PC-9 (cell line): ENCODE measurements around the gene IGFBP5. TPM values are rescaled to one million over a fixed set of nuclear protein-coding genes. Genes with fewer than 3 reads are reported as not detected.

Source experiments
- BruUV-seq: library from RNA; stranded (reverse); fragments of 400-500 nt; replicated peaks from 2 replicates; lab custom pipeline; 2021; lab: Mats Ljungman, UMichigan
- CTCF ChIA-PET: fragments of 300-600 bp; sonication (Branson Sonifier 250); formaldehyde crosslinking; loops from one replicate; lab custom pipeline; 2022; ENCODE audit warnings: antibody characterized with exemption; lab: Charles Lee
- POLR2A ChIA-PET: fragments of 300-600 bp; sonication (Branson Sonifier 250); formaldehyde crosslinking; loops from one replicate; lab custom pipeline; 2022; ENCODE audit warnings: antibody characterized with exemption; ENCODE audit not compliant: unreplicated experiment; lab: Charles Lee
- DNase-seq, 2 experiments: peaks; one replicate each; pipeline versions ENCODE4 v3.0.0 to v3.0.0-alpha.2; 2015 to 2022; ENCODE audit warnings: mixed read lengths in 1 of 2
- H2AFZ ChIP-seq: fragments of 200-600 bp; sonication (generic); 2 replicates; pipeline ENCODE4 v1.8.1; 2017; ENCODE audit warnings: antibody characterized with exemption
- H3F3A ChIP-seq: fragments of 200-600 bp; sonication (generic); 2 replicates; pipeline ENCODE4 v1.8.1; 2017; ENCODE audit warnings: antibody characterized with exemption, mild to moderate bottlenecking, low read depth; ENCODE audit not compliant: insufficient read depth
- H3K27ac ChIP-seq: fragments of 200-600 bp; sonication (generic); 2 replicates; pipeline ENCODE4 v1.6.1; 2016; ENCODE audit warnings: mixed run types
- H3K27me3 ChIP-seq: fragments of 200-600 bp; sonication (generic); 2 replicates; pipeline ENCODE4 v1.6.1; 2016; ENCODE audit warnings: low read depth, mixed run types; ENCODE audit not compliant: insufficient read depth
- H3K36me3 ChIP-seq: fragments of 200-600 bp; sonication (generic); 2 replicates; pipeline ENCODE4 v1.6.1; 2016; ENCODE audit warnings: low read depth, mixed run types
- H3K4me1 ChIP-seq: fragments of 200-600 bp; sonication (generic); replicated peaks from 2 replicates; pipeline ENCODE4 v1.6.1; 2016; ENCODE audit warnings: mixed run types; ENCODE audit not compliant: insufficient read depth
- H3K4me2 ChIP-seq: fragments of 200-600 bp; sonication (generic); 2 replicates; pipeline ENCODE4 v1.6.1; 2017; ENCODE audit warnings: mixed run types
- H3K4me3 ChIP-seq: fragments of 200-600 bp; sonication (generic); 2 replicates; pipeline ENCODE4 v1.6.1; 2016; ENCODE audit warnings: mixed run types
- H3K79me2 ChIP-seq: fragments of 200-600 bp; sonication (generic); 2 replicates; pipeline ENCODE4 v1.6.1; 2017; ENCODE audit warnings: low read depth, mixed run types
- H3K9me2 ChIP-seq: fragments of 200-600 bp; sonication (generic); 2 replicates; pipeline ENCODE4 v1.8.1; 2017; ENCODE audit warnings: mild to moderate bottlenecking; ENCODE audit not compliant: insufficient read depth
- H3K9me3 ChIP-seq: fragments of 200-600 bp; sonication (generic); 2 replicates; pipeline ENCODE4 v1.8.1; 2016; ENCODE audit warnings: low read depth; ENCODE audit not compliant: insufficient read depth
- H4K20me1 ChIP-seq: fragments of 200-600 bp; sonication (generic); 2 replicates; pipeline ENCODE4 v1.8.1; 2017; ENCODE audit not compliant: insufficient read depth
- CTCF ChIP-seq: fragments of 200-600 bp; sonication (generic); conservative IDR thresholded peaks from 2 replicates; pipeline ENCODE4 v1.6.1; 2017; ENCODE audit warnings: mixed run types, antibody characterized with exemption, mild to moderate bottlenecking, moderate library complexity
- EZH2 ChIP-seq: fragments of 200-600 bp; sonication (generic); IDR thresholded peaks from 2 replicates; pipeline ENCODE4 v1.8.0; 2017; ENCODE audit warnings: antibody characterized with exemption, low read depth
- intact Hi-C: fragments of 100-400 bp; cut with micrococcal nuclease; formaldehyde crosslinking; loops from one replicate; pipeline ENCODE4 v1.10.0; 2022; ENCODE audit not compliant: unreplicated experiment
- total RNA-seq: library from RNA; stranded (reverse); gene quantifications from 2 replicates; pipeline ENCODE4 v1.2.3, GENCODE V29; 2021

The IGFBP5 gene
- total RNA-seq, 1 experiment from 2014 or later, result 5.5 TPM

GRCh38 chr2:216731465-216731864, 36.1 kb upstream of the IGFBP5 start:
- DNase-seq, result no peak
- POLR2A ChIA-PET, result no interaction called here
- H3K4me3 ChIP-seq, result no peak overlapping the region
- BruUV-seq, result no TSS peak
- H3K9me2 ChIP-seq, result no peaks in the 10 kb centered on the region; the same call in 1 of the 2 replicates
- H4K20me1 ChIP-seq, result no peaks in the 10 kb centered on the region
- intact Hi-C loops, result no loop called here
- H3K27me3 ChIP-seq, result peaks cover 6% of the 10 kb centered on the region; the same call in 1 of the 2 replicates
- H3F3A ChIP-seq, result no peaks in the 10 kb centered on the region
- H3K4me2 ChIP-seq, result no peak overlapping the region
- H3K27ac ChIP-seq, result no peak overlapping the region
- H2AFZ ChIP-seq, result no peak overlapping the region
- CTCF ChIA-PET, result no interaction called here
- no peaks in the 10 kb centered on the region for H3K9me3 ChIP-seq
- no peak for TF ChIP-seq EZH2
- no peak for TF ChIP-seq CTCF
- no peaks in the 10 kb centered on the region for H3K79me2 ChIP-seq
- H3K36me3 ChIP-seq, result no peaks in the 10 kb centered on the region
- no peaks in the 10 kb centered on the region for H3K4me1 ChIP-seq

GRCh38 chr2:216730871-216731270, 35.5 kb upstream of the IGFBP5 start:
- intact Hi-C loops, result no loop called here
- H3K27ac ChIP-seq, result no peak overlapping the region
- H3K4me2 ChIP-seq, result no peak overlapping the region
- no peaks in the 10 kb centered on the region for H3K79me2 ChIP-seq
- no peak for TF ChIP-seq EZH2
- TF ChIP-seq CTCF, result no peak
- POLR2A ChIA-PET, result interaction anchor here (0.5 to 0.6 kb wide), 2 partner anchors 498 to 1415 kb away, joined by 3 to 14 read pairs; no protein-coding TSS in a partner anchor
- H3K27me3 ChIP-seq, result peaks cover 6% of the 10 kb centered on the region; the same call in 1 of the 2 replicates
- no peaks in the 10 kb centered on the region for H3K36me3 ChIP-seq
- H3K4me3 ChIP-seq, result no peak overlapping the region
- H3K9me2 ChIP-seq, result no peaks in the 10 kb centered on the region; the same call in 1 of the 2 replicates
- BruUV-seq, result no TSS peak
- CTCF ChIA-PET, result no interaction called here
- H3F3A ChIP-seq, result no peaks in the 10 kb centered on the region
- no peaks in the 10 kb centered on the region for H3K4me1 ChIP-seq
- H3K9me3 ChIP-seq, result no peaks in the 10 kb centered on the region
- no peaks in the 10 kb centered on the region for H4K20me1 ChIP-seq
- DNase-seq, result no peak
- H2AFZ ChIP-seq, result no peak overlapping the region

GRCh38 chr2:216727346-216728122, 32.2 kb upstream of the IGFBP5 start:
- no peaks in the 10 kb centered on the region for H3K79me2 ChIP-seq
- TF ChIP-seq EZH2 (no peak), CTCF (no peak)
- H3K27me3 ChIP-seq, result peaks cover 6% of the 10 kb centered on the region; the same call in 1 of the 2 replicates
- DNase-seq, result no peak
- H3K27ac ChIP-seq, result no peak overlapping the region
- ChIA-PET CTCF (no interaction called here), POLR2A (no interaction called here)
- no peak overlapping the region for H3K4me2 ChIP-seq
- no peak overlapping the region for H2AFZ ChIP-seq
- no TSS peak for BruUV-seq
- intact Hi-C loops, result no loop called here
- H3K36me3 ChIP-seq, result no peaks in the 10 kb centered on the region
- no peak overlapping the region for H3K4me3 ChIP-seq
- no peaks in the 10 kb centered on the region for H3K9me2 ChIP-seq
- no peaks in the 10 kb centered on the region for H3K4me1 ChIP-seq
- no peaks in the 10 kb centered on the region for H4K20me1 ChIP-seq
- no peaks in the 10 kb centered on the region for H3F3A ChIP-seq
- no peaks in the 10 kb centered on the region for H3K9me3 ChIP-seq
